Measurements from ENCODE around the gene ASS1. TPM values are rescaled to one million over a fixed set of nuclear protein-coding genes. Genes with fewer than 3 reads are reported as not detected.

The ASS1 gene
- total RNA-seq, 1 donor from 2014 or later, result 29.1 TPM

- Mint-ChIP-seq H3K36me3 (no peaks in the 10 kb centered on the region), H3K27ac (no peak overlapping the region), H3K9me3 (no peaks in the 10 kb centered on the region), H3K27me3 (peaks cover 26% of the 10 kb centered on the region), H3K4me1 (ENCODE audit: unreplicated experiment) (peaks cover 14% of the 10 kb centered on the region), H3K4me3 (no peak overlapping the region)
- TF ChIP-seq, protein P1, sequence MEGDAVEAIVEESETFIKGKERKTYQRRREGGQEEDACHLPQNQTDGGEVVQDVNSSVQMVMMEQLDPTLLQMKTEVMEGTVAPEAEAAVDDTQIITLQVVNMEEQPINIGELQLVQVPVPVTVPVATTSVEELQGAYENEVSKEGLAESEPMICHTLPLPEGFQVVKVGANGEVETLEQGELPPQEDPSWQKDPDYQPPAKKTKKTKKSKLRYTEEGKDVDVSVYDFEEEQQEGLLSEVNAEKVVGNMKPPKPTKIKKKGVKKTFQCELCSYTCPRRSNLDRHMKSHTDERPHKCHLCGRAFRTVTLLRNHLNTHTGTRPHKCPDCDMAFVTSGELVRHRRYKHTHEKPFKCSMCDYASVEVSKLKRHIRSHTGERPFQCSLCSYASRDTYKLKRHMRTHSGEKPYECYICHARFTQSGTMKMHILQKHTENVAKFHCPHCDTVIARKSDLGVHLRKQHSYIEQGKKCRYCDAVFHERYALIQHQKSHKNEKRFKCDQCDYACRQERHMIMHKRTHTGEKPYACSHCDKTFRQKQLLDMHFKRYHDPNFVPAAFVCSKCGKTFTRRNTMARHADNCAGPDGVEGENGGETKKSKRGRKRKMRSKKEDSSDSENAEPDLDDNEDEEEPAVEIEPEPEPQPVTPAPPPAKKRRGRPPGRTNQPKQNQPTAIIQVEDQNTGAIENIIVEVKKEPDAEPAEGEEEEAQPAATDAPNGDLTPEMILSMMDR (conservative IDR thresholded peaks at IDR 0.05), result no peak
- no peak for DNase-seq (ENCODE audit: extremely low spot score, unreplicated experiment)
Observed at GRCh38 chr9:130465383-130466096, 20.8 kb downstream of the ASS1 start.

DNA sequence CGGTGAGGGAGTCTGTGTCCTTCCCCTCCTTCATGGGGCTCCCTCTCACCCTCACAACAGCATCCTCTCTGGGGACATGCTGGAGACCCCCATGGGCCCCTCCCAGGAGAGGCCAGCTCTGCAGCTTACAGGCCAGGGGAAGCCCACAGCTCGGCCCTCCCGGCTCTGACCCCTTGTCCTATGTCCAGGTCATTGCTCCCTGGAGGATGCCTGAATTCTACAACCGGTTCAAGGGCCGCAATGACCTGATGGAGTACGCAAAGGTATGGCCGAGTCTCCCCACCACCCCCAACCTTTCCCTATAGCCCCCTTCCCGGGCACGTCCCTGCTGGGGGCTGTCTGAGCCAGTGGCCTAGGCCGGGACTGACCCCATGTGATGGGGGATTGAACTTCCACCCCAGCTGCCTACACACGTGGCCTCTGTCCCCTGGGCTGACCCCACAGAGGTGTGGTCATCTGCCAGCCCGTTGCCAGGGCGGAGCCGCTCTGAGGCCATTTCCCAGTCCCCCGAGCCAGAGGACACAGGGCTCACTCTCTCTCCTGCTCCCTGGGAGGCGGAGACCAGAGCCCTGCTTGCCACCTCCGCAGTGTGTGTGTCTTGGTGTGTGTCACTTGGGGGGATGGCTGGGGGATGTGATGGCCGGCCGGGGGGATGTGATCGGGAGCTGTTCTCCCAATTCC is 21.9 kb downstream of the ASS1 start:
- Mint-ChIP-seq H3K9me3 (no peaks in the 10 kb centered on the region), H3K27ac (peak overlapping the region; percentile 25), H3K4me3 (no peak overlapping the region), H3K36me3 (no peaks in the 10 kb centered on the region), H3K27me3 (peaks cover 28% of the 10 kb centered on the region), H3K4me1 (ENCODE audit: unreplicated experiment) (peaks cover 14% of the 10 kb centered on the region)
- TF ChIP-seq, protein P1 (conservative IDR thresholded peaks at IDR 0.05), result no peak
- no peak for DNase-seq (ENCODE audit: extremely low spot score, unreplicated experiment)

- H3K4me3 Mint-ChIP-seq, result peak overlapping the region; percentile 55
Observed at GRCh38 chr9:130467316-130467715, 22.6 kb downstream of the ASS1 start.

DNA sequence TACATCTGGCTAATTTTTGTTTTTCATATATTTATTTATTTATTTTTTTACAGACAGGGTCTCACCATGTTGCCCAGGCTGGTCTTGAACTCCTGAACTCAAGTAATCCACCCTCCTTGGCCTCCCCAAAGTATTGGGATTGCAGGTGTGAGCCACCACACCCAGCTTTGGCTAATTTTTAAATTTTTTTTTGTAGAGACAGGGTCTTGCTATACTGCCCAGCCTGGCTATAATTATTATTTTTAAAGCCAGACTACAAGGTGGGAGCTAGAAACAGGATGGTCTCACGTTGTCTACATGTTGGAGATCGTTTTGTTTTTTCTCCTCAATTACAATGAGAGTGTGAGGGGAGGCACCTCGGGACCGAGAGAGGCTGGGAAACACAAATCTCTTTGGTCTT is 23.8 kb downstream of the ASS1 start:
- no peak overlapping the region for H3K4me3 Mint-ChIP-seq
- peaks cover 14% of the 10 kb centered on the region for H3K4me1 Mint-ChIP-seq (ENCODE audit: unreplicated experiment)
- TF ChIP-seq, protein P1 (conservative IDR thresholded peaks at IDR 0.05), result no peak
- H3K9me3 Mint-ChIP-seq, result no peaks in the 10 kb centered on the region
- no peaks in the 10 kb centered on the region for H3K36me3 Mint-ChIP-seq
- DNase-seq (ENCODE audit: extremely low spot score, unreplicated experiment), result no peak
- H3K27me3 Mint-ChIP-seq, result peaks cover 30% of the 10 kb centered on the region
- H3K27ac Mint-ChIP-seq, result no peak overlapping the region

More at GRCh38 chr9:130467316-130467715, 22.6 kb downstream of the ASS1 start:
- H3K9me3 Mint-ChIP-seq, result no peaks in the 10 kb centered on the region
- peaks cover 30% of the 10 kb centered on the region for H3K27me3 Mint-ChIP-seq
- TF ChIP-seq, protein P1 (conservative IDR thresholded peaks at IDR 0.05), result no peak
- no peak for DNase-seq (ENCODE audit: extremely low spot score, unreplicated experiment)
- no peaks in the 10 kb centered on the region for H3K36me3 Mint-ChIP-seq
- peaks cover 14% of the 10 kb centered on the region for H3K4me1 Mint-ChIP-seq (ENCODE audit: unreplicated experiment)
- peak overlapping the region; percentile 25 for H3K27ac Mint-ChIP-seq

GRCh38 chr9:130470269-130470668 is 25.5 kb downstream of the ASS1 start:
- Mint-ChIP-seq H3K27me3 (peaks cover 33% of the 10 kb centered on the region), H3K36me3 (no peaks in the 10 kb centered on the region), H3K9me3 (no peaks in the 10 kb centered on the region), H3K4me1 (ENCODE audit: unreplicated experiment) (peaks cover 14% of the 10 kb centered on the region), H3K4me3 (no peak overlapping the region), H3K27ac (no peak overlapping the region)
- DNase-seq (ENCODE audit: extremely low spot score, unreplicated experiment), result no peak
- TF ChIP-seq, protein P1 (conservative IDR thresholded peaks at IDR 0.05), result no peak

All from type B pancreatic cell (in vitro differentiated cells).